Endothelial cell of umbilical vein (primary cell): Measurements from ENCODE around the gene ANXA11.

Experiments used
- CTCF ChIP-seq, 2 donors: IDR thresholded peaks; 1 replicate in 1 of 2; 2 replicates in 1 of 2; pipeline ENCODE4 v1.5.1; 2011; ENCODE audit warnings: low read length in 2 of 2, mild to moderate bottlenecking in 2 of 2, moderate library complexity in 2 of 2, control low read depth in 1 of 2, inconsistent platforms in 1 of 2, low read depth in 1 of 2; ENCODE audit not compliant: insufficient read depth in 1 of 2; ENCODE audit errors: extremely low read depth in 1 of 2
- MAX ChIP-seq: IDR thresholded peaks from 2 replicates; pipeline ENCODE4 v1.6.1; 2011; ENCODE audit not compliant: insufficient read depth, insufficient read length
- POLR2AphosphoS5 ChIP-seq: IDR thresholded peaks from 2 replicates; pipeline ENCODE4 v1.6.1; 2012; ENCODE audit warnings: low read depth, mild to moderate bottlenecking, control low read depth, low read length, moderate library complexity; ENCODE audit not compliant: insufficient read depth

- TF ChIP-seq POLR2AphosphoS5 (peak; percentile 39), CTCF (IDR thresholded peaks at IDR 0.05; ENCODE audit: extremely low read depth in 1 of 2, insufficient read depth in 1 of 2, low read depth in 1 of 2, low read length in 2 of 2) (no peak), MAX (no peak)
These were observed 72.8 kb downstream of the ANXA11 start, which contains the start of gene PLAC9 for GRCh38 chr10:80132299-80133139.
